Immature natural killer cell (primary cell): ENCODE results near the gene C17orf78. TPM values are rescaled to one million over a fixed set of nuclear protein-coding genes. Genes with fewer than 3 reads are reported as not detected.
A peak's percentile ranks its signal among the peaks of the same experiment; 100 is the strongest.

Source experiments
- DNase-seq, 3 donors: peaks; one replicate each; pipeline ENCODE4 v3.0.0; 2022; ENCODE audit warnings: mixed read lengths in 1 of 3
- H3K27ac Mint-ChIP-seq, 6 donors: one replicate each; pipeline ENCODE4 v1.8.0; 2020; ENCODE audit warnings: mixed read lengths in 6 of 6, mild to moderate bottlenecking in 5 of 6, inconsistent platforms in 4 of 6, moderate library complexity in 3 of 6
- H3K27me3 Mint-ChIP-seq, 3 donors: one replicate each; pipeline ENCODE4 v1.8.0; 2020 to 2021; ENCODE audit warnings: low read depth in 3 of 3, mild to moderate bottlenecking in 3 of 3, mixed read lengths in 3 of 3, moderate library complexity in 3 of 3, inconsistent platforms in 1 of 3
- H3K36me3 Mint-ChIP-seq, 3 donors: one replicate each; pipeline ENCODE4 v1.8.0; 2020; ENCODE audit warnings: mixed read lengths in 3 of 3, inconsistent platforms in 2 of 3, mild to moderate bottlenecking in 2 of 3
- H3K4me1 Mint-ChIP-seq, 2 donors: one replicate each; pipeline ENCODE4 v1.8.0; 2020; ENCODE audit warnings: inconsistent platforms in 2 of 2, mild to moderate bottlenecking in 2 of 2, mixed read lengths in 2 of 2, moderate library complexity in 1 of 2
- H3K4me3 Mint-ChIP-seq, 5 donors: one replicate each; pipeline ENCODE4 v1.8.0; 2020; ENCODE audit warnings: mild to moderate bottlenecking in 5 of 5, mixed read lengths in 5 of 5, inconsistent platforms in 3 of 5, moderate library complexity in 3 of 5
- H3K9me3 Mint-ChIP-seq, 6 donors: one replicate each; pipeline ENCODE4 v1.8.0; 2020; ENCODE audit warnings: mild to moderate bottlenecking in 6 of 6, mixed read lengths in 6 of 6, inconsistent platforms in 4 of 6, moderate library complexity in 3 of 6
- polyA plus RNA-seq, 3 donors: library from polyadenylated mRNA; unstranded; fragments of 300-500 nt; fragmentation: Illumina TruSeq; gene quantifications; one replicate each; pipeline ENCODE4 v1.2.3, GENCODE V29; 2021

The C17orf78 gene
- polyA plus RNA-seq, 3 donors from 2014 or later, result not detected

- DNase-seq, result no peak
- Mint-ChIP-seq H3K9me3 (no peaks in the 10 kb centered on the region), H3K36me3 (peaks cover 0 to 1% (median 0%) of the 10 kb centered on the region in 3 donors), H3K27me3 (peaks cover 0 to 3% (median 0%) of the 10 kb centered on the region in 3 donors), H3K4me3 (peak overlapping the region in 1 of 5 donors; percentile 12), H3K27ac (peak overlapping the region in 1 of 6 donors; percentile 56), H3K4me1 (peaks cover 16 to 18% of the 10 kb centered on the region in 2 donors)
Measured at GRCh38 chr17:37360632-37361031, 15.2 kb upstream of the C17orf78 start.

GRCh38 chr17:37361543-37361942 lies 14.2 kb upstream of the C17orf78 start:
- H3K4me1 Mint-ChIP-seq, result peaks cover 16 to 18% of the 10 kb centered on the region in 2 donors
- H3K27me3 Mint-ChIP-seq, result peaks cover 0 to 3% (median 0%) of the 10 kb centered on the region in 3 donors
- H3K4me3 Mint-ChIP-seq, result no peak overlapping the region
- H3K27ac Mint-ChIP-seq, result no peak overlapping the region
- no peaks in the 10 kb centered on the region for H3K9me3 Mint-ChIP-seq
- no peak for DNase-seq
- peaks cover 0 to 4% (median 0%) of the 10 kb centered on the region in 3 donors for H3K36me3 Mint-ChIP-seq

- H3K36me3 Mint-ChIP-seq, result peaks cover 0 to 4% (median 0%) of the 10 kb centered on the region in 3 donors
- no peak overlapping the region for H3K27ac Mint-ChIP-seq
- no peaks in the 10 kb centered on the region for H3K4me1 Mint-ChIP-seq
- H3K4me3 Mint-ChIP-seq, result no peak overlapping the region
- H3K27me3 Mint-ChIP-seq, result no peaks in the 10 kb centered on the region
- no peaks in the 10 kb centered on the region for H3K9me3 Mint-ChIP-seq
- no peak for DNase-seq
Measured at GRCh38 chr17:37365589-37365988, 10.2 kb upstream of the C17orf78 start.

GRCh38 chr17:37368577-37368976 lies 7.2 kb upstream of the C17orf78 start:
- no peaks in the 10 kb centered on the region for H3K27me3 Mint-ChIP-seq
- H3K4me3 Mint-ChIP-seq, result no peak overlapping the region

GRCh38 chr17:37373530-37374159 lies 2.1 kb upstream of the C17orf78 start:
- DNase-seq, result peak; percentile 39 to 52 (median 46)
- Mint-ChIP-seq H3K9me3 (no peaks in the 10 kb centered on the region), H3K4me1 (peaks cover 0 to 5% of the 10 kb centered on the region in 2 donors), H3K36me3 (no peaks in the 10 kb centered on the region), H3K27ac (no peak overlapping the region), H3K27me3 (no peaks in the 10 kb centered on the region), H3K4me3 (no peak overlapping the region)

More at GRCh38 chr17:37368577-37368976, 7.2 kb upstream of the C17orf78 start:
- Mint-ChIP-seq H3K27ac (no peak overlapping the region), H3K36me3 (peaks cover 0 to 4% (median 0%) of the 10 kb centered on the region in 3 donors), H3K9me3 (no peaks in the 10 kb centered on the region), H3K4me1 (peaks cover 0 to 4% of the 10 kb centered on the region in 2 donors)
- no peak for DNase-seq

GRCh38 chr17:37382056-37382455 lies 6.3 kb downstream of the C17orf78 start:
- Mint-ChIP-seq H3K36me3 (peaks cover 0 to 3% (median 0%) of the 10 kb centered on the region in 3 donors), H3K27ac (no peak overlapping the region), H3K9me3 (no peaks in the 10 kb centered on the region), H3K27me3 (no peaks in the 10 kb centered on the region), H3K4me1 (no peaks in the 10 kb centered on the region), H3K4me3 (no peak overlapping the region)
- no peak for DNase-seq

GRCh38 chr17:37384560-37385149 lies 8.9 kb downstream of the C17orf78 start:
- Mint-ChIP-seq H3K9me3 (no peaks in the 10 kb centered on the region), H3K4me3 (no peak overlapping the region), H3K36me3 (peaks cover 0 to 3% (median 0%) of the 10 kb centered on the region in 3 donors), H3K27me3 (no peaks in the 10 kb centered on the region), H3K4me1 (no peaks in the 10 kb centered on the region), H3K27ac (no peak overlapping the region)
- DNase-seq, result no peak

GRCh38 chr17:37385474-37385990 lies 9.7 kb downstream of the C17orf78 start:
- H3K36me3 Mint-ChIP-seq, result peaks cover 0 to 3% (median 0%) of the 10 kb centered on the region in 3 donors

GRCh38 chr17:37386462-37386861 lies 10.7 kb downstream of the C17orf78 start:
- Mint-ChIP-seq H3K27me3 (no peaks in the 10 kb centered on the region), H3K9me3 (no peaks in the 10 kb centered on the region), H3K4me1 (no peaks in the 10 kb centered on the region), H3K27ac (no peak overlapping the region), H3K4me3 (no peak overlapping the region), H3K36me3 (peaks cover 0 to 3% (median 0%) of the 10 kb centered on the region in 3 donors)
- no peak for DNase-seq

More at GRCh38 chr17:37385474-37385990, 9.7 kb downstream of the C17orf78 start:
- DNase-seq, result no peak
- Mint-ChIP-seq H3K27ac (no peak overlapping the region), H3K27me3 (no peaks in the 10 kb centered on the region), H3K4me1 (no peaks in the 10 kb centered on the region), H3K4me3 (no peak overlapping the region), H3K9me3 (no peaks in the 10 kb centered on the region)

- Mint-ChIP-seq H3K27ac (no peak overlapping the region), H3K36me3 (peaks cover 0 to 3% (median 0%) of the 10 kb centered on the region in 3 donors)
Measured at GRCh38 chr17:37388266-37388665, 12.5 kb downstream of the C17orf78 start.

GRCh38 chr17:37389160-37389559 lies 13.4 kb downstream of the C17orf78 start:
- no peak for DNase-seq
- Mint-ChIP-seq H3K9me3 (no peaks in the 10 kb centered on the region), H3K36me3 (peaks cover 0 to under 1% (median 0%) of the 10 kb centered on the region in 3 donors), H3K4me1 (no peaks in the 10 kb centered on the region), H3K27me3 (no peaks in the 10 kb centered on the region), H3K27ac (no peak overlapping the region), H3K4me3 (no peak overlapping the region)

More at GRCh38 chr17:37388266-37388665, 12.5 kb downstream of the C17orf78 start:
- no peak overlapping the region for H3K4me3 Mint-ChIP-seq
- no peaks in the 10 kb centered on the region for H3K27me3 Mint-ChIP-seq
- H3K9me3 Mint-ChIP-seq, result no peaks in the 10 kb centered on the region
- no peaks in the 10 kb centered on the region for H3K4me1 Mint-ChIP-seq
- DNase-seq, result no peak

GRCh38 chr17:37391146-37391545 lies 15.4 kb downstream of the C17orf78 start:
- no peaks in the 10 kb centered on the region for H3K27me3 Mint-ChIP-seq
- H3K4me3 Mint-ChIP-seq, result no peak overlapping the region
- H3K36me3 Mint-ChIP-seq, result no peaks in the 10 kb centered on the region
- no peak overlapping the region for H3K27ac Mint-ChIP-seq
- no peaks in the 10 kb centered on the region for H3K4me1 Mint-ChIP-seq
- H3K9me3 Mint-ChIP-seq, result no peaks in the 10 kb centered on the region
- no peak for DNase-seq

- Mint-ChIP-seq H3K27me3 (no peaks in the 10 kb centered on the region), H3K9me3 (no peaks in the 10 kb centered on the region), H3K36me3 (no peaks in the 10 kb centered on the region), H3K4me3 (no peak overlapping the region), H3K4me1 (no peaks in the 10 kb centered on the region), H3K27ac (peak overlapping the region in 2 of 6 donors; percentile 31 to 53)
- no peak for DNase-seq
Measured at GRCh38 chr17:37392024-37392590, 16.3 kb downstream of the C17orf78 start.

- H3K36me3 Mint-ChIP-seq, result no peaks in the 10 kb centered on the region
- H3K9me3 Mint-ChIP-seq, result no peaks in the 10 kb centered on the region
- peaks cover 0 to 3% of the 10 kb centered on the region in 2 donors for H3K4me1 Mint-ChIP-seq
- peak overlapping the region in 1 of 6 donors; percentile 1 for H3K27ac Mint-ChIP-seq
- DNase-seq, result no peak
- H3K27me3 Mint-ChIP-seq, result no peaks in the 10 kb centered on the region
- no peak overlapping the region for H3K4me3 Mint-ChIP-seq
Measured at GRCh38 chr17:37393352-37393751, 17.6 kb downstream of the C17orf78 start.
